Measurements from ENCODE around the gene TSPAN15.

TSPAN15 gene

GRCh38 chr10:69419096-69419743 is 32.0 kb upstream of the TSPAN15 start:
- H3K4me3 ChIP-seq (ENCODE audit: low read depth, low read length), result no peak overlapping the region
- no peaks in the 10 kb centered on the region for H3K36me3 ChIP-seq (ENCODE audit: control insufficient read depth, insufficient read depth, low read length)
- H3K27me3 ChIP-seq (ENCODE audit: control insufficient read depth, insufficient read depth, low read length), result no peaks in the 10 kb centered on the region
- TF ChIP-seq, protein P1, sequence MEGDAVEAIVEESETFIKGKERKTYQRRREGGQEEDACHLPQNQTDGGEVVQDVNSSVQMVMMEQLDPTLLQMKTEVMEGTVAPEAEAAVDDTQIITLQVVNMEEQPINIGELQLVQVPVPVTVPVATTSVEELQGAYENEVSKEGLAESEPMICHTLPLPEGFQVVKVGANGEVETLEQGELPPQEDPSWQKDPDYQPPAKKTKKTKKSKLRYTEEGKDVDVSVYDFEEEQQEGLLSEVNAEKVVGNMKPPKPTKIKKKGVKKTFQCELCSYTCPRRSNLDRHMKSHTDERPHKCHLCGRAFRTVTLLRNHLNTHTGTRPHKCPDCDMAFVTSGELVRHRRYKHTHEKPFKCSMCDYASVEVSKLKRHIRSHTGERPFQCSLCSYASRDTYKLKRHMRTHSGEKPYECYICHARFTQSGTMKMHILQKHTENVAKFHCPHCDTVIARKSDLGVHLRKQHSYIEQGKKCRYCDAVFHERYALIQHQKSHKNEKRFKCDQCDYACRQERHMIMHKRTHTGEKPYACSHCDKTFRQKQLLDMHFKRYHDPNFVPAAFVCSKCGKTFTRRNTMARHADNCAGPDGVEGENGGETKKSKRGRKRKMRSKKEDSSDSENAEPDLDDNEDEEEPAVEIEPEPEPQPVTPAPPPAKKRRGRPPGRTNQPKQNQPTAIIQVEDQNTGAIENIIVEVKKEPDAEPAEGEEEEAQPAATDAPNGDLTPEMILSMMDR (IDR thresholded peaks at IDR 0.05), result no peak
- no peaks in the 10 kb centered on the region for H3K9me3 ChIP-seq (ENCODE audit: control insufficient read depth, low read length)
- H3K79me2 ChIP-seq, result no peaks in the 10 kb centered on the region
- no peak overlapping the region for H3K27ac ChIP-seq
- no peaks in the 10 kb centered on the region for H3K4me1 ChIP-seq
- no peak overlapping the region for H2AFZ ChIP-seq
- no peak overlapping the region for H3K4me2 ChIP-seq (ENCODE audit: low read length)
- no peak overlapping the region for H3K9ac ChIP-seq

GRCh38 chr10:69419744-69420126 is 31.5 kb upstream of the TSPAN15 start:
- Histone ChIP-seq H3K4me2 (ENCODE audit: low read length) (no peak overlapping the region), H3K9ac (no peak overlapping the region), H3K4me3 (ENCODE audit: low read depth, low read length) (no peak overlapping the region), H3K36me3 (ENCODE audit: control insufficient read depth, insufficient read depth, low read length) (no peaks in the 10 kb centered on the region), H3K27me3 (ENCODE audit: control insufficient read depth, insufficient read depth, low read length) (no peaks in the 10 kb centered on the region), H3K27ac (no peak overlapping the region), H3K4me1 (no peaks in the 10 kb centered on the region), H2AFZ (no peak overlapping the region), H3K9me3 (ENCODE audit: control insufficient read depth, low read length) (no peaks in the 10 kb centered on the region), H3K79me2 (no peaks in the 10 kb centered on the region)
- TF ChIP-seq, protein P1 (IDR thresholded peaks at IDR 0.05), result no peak

- H3K79me2 ChIP-seq, result no peaks in the 10 kb centered on the region
- no peak overlapping the region for H3K27ac ChIP-seq
- no peak overlapping the region for H3K4me3 ChIP-seq (ENCODE audit: low read depth, low read length)
- H3K27me3 ChIP-seq (ENCODE audit: control insufficient read depth, insufficient read depth, low read length), result no peaks in the 10 kb centered on the region
- H3K9me3 ChIP-seq (ENCODE audit: control insufficient read depth, low read length), result no peaks in the 10 kb centered on the region
- H3K4me2 ChIP-seq (ENCODE audit: low read length), result no peak overlapping the region
- TF ChIP-seq, protein P1 (IDR thresholded peaks at IDR 0.05), result no peak
- no peak overlapping the region for H3K9ac ChIP-seq
- H3K4me1 ChIP-seq, result no peaks in the 10 kb centered on the region
- no peaks in the 10 kb centered on the region for H3K36me3 ChIP-seq (ENCODE audit: control insufficient read depth, insufficient read depth, low read length)
- H2AFZ ChIP-seq, result no peak overlapping the region
These were observed 29.5 kb upstream of the TSPAN15 start for GRCh38 chr10:69421611-69422308.

- no peak overlapping the region for H3K4me2 ChIP-seq (ENCODE audit: low read length)
- no peaks in the 10 kb centered on the region for H3K79me2 ChIP-seq
- TF ChIP-seq, protein P1 (IDR thresholded peaks at IDR 0.05), result no peak
- H3K9ac ChIP-seq, result no peak overlapping the region
- no peaks in the 10 kb centered on the region for H3K4me1 ChIP-seq
- H3K36me3 ChIP-seq (ENCODE audit: control insufficient read depth, insufficient read depth, low read length), result no peaks in the 10 kb centered on the region
- no peaks in the 10 kb centered on the region for H3K9me3 ChIP-seq (ENCODE audit: control insufficient read depth, low read length)
- H3K4me3 ChIP-seq (ENCODE audit: low read depth, low read length), result no peak overlapping the region
- no peaks in the 10 kb centered on the region for H3K27me3 ChIP-seq (ENCODE audit: control insufficient read depth, insufficient read depth, low read length)
- no peak overlapping the region for H3K27ac ChIP-seq
- no peak overlapping the region for H2AFZ ChIP-seq
These were observed 28.6 kb upstream of the TSPAN15 start for GRCh38 chr10:69422676-69423075.

DNA sequence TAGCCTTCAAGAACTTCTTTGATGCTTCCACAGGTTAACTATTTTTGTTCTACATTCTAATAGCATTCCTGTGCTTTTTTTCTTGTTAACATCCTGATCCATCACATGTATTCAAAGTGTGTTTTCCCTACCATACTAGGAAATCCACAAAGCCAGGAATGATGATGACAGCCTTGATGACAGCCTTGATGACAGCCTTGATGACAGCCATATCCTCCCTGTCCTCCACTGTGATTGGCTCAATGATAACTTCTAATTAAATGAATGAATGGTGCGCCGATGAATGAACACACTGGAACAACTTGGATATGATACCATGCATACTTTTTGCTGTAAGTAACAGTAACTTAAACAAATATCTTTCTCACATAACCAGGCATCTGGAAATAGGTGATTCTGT is 26.2 kb upstream of the TSPAN15 start:
- Histone ChIP-seq H3K9me3 (ENCODE audit: control insufficient read depth, low read length) (no peaks in the 10 kb centered on the region), H3K27me3 (ENCODE audit: control insufficient read depth, insufficient read depth, low read length) (no peaks in the 10 kb centered on the region), H3K4me3 (ENCODE audit: low read depth, low read length) (no peak overlapping the region), H3K36me3 (ENCODE audit: control insufficient read depth, insufficient read depth, low read length) (no peaks in the 10 kb centered on the region), H2AFZ (no peak overlapping the region), H3K4me2 (ENCODE audit: low read length) (no peak overlapping the region), H3K79me2 (no peaks in the 10 kb centered on the region), H3K9ac (no peak overlapping the region), H3K4me1 (no peaks in the 10 kb centered on the region), H3K27ac (no peak overlapping the region)
- TF ChIP-seq, protein P1 (IDR thresholded peaks at IDR 0.05), result no peak

All from parathyroid adenoma (tissue), 2 donors.